Body of pancreas (tissue), 4 donors: ENCODE data around the gene GNAS-AS1.

ENCODE experiments used
- POLR2A ChIP-seq, 3 donors: fragments of 450-650 bp; IDR thresholded peaks; one replicate each; pipeline ENCODE4 v1.6.1; 2016; ENCODE audit warnings: antibody characterized with exemption in 3 of 3, mild to moderate bottlenecking in 2 of 3
- TF ChIP-seq, protein P1 (sequence below), 7 experiments: fragments of 450-650 bp in 4 of 7; fragments of 200-600 bp in 3 of 7; sonication (generic) in 3 of 7; IDR thresholded peaks; one replicate each; pipeline ENCODE4 v1.5.1; 2016 to 2019; ENCODE audit warnings: antibody characterized with exemption in 7 of 7

DNA sequence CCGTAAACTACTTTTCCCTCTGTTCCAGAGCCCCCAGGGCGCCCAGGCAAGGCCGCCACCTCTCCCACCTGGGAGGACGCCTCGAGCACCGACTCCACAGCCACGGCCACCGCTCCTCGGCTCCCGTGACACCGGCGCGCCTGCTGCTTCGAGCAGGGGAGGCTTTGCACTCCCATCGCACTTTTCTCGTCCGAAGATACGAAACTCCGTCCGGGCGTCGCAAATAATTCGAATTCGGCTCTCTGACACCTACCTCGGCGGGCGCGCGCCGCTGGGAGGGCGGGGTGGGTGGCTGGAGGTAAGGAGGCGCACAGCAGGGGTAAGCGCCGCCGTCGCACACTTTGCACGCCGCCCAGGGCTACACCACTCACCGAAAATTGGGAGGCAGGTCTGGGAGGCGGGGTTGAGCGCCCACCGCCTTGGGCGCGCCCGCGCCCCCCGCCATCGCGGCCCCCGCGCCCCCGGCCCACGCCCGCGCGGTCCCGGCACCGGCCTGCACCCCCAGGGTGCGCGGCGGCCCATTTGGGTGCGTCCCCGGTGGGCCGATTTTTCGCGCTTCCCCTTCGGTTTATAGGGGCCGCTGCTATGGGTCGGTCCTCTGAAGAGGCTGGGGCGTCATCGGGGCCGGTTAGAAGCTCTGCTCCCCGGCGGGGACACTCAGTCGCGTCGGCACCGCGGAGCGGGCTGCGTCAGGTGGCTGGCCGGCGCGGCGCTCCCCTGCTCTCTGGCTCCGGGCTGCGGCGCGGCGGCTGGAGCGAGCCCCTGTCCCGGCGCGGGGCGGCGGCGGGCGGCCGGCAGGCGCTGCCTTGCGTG is 38.0 kb upstream of the GNAS-AS1 start:
- TF ChIP-seq, protein P1, sequence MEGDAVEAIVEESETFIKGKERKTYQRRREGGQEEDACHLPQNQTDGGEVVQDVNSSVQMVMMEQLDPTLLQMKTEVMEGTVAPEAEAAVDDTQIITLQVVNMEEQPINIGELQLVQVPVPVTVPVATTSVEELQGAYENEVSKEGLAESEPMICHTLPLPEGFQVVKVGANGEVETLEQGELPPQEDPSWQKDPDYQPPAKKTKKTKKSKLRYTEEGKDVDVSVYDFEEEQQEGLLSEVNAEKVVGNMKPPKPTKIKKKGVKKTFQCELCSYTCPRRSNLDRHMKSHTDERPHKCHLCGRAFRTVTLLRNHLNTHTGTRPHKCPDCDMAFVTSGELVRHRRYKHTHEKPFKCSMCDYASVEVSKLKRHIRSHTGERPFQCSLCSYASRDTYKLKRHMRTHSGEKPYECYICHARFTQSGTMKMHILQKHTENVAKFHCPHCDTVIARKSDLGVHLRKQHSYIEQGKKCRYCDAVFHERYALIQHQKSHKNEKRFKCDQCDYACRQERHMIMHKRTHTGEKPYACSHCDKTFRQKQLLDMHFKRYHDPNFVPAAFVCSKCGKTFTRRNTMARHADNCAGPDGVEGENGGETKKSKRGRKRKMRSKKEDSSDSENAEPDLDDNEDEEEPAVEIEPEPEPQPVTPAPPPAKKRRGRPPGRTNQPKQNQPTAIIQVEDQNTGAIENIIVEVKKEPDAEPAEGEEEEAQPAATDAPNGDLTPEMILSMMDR (IDR thresholded peaks at IDR 0.05): no peak
- peak; percentile 89 to 91 (median 91) for TF ChIP-seq POLR2A (IDR thresholded peaks at IDR 0.05)
